HS-5 (cell line): ENCODE results near the gene SUMF2.
"Not testable (repeated sequence)": the region's sequence is repeated elsewhere in the genome, so short reads cannot be mapped to it uniquely, and the experiment has no call there.

Experiments used
- DNase-seq: peaks from one replicate; pipeline ENCODE4 v3.0.0-alpha.2; 2012; ENCODE audit warnings: low read depth

Gene SUMF2

DNA sequence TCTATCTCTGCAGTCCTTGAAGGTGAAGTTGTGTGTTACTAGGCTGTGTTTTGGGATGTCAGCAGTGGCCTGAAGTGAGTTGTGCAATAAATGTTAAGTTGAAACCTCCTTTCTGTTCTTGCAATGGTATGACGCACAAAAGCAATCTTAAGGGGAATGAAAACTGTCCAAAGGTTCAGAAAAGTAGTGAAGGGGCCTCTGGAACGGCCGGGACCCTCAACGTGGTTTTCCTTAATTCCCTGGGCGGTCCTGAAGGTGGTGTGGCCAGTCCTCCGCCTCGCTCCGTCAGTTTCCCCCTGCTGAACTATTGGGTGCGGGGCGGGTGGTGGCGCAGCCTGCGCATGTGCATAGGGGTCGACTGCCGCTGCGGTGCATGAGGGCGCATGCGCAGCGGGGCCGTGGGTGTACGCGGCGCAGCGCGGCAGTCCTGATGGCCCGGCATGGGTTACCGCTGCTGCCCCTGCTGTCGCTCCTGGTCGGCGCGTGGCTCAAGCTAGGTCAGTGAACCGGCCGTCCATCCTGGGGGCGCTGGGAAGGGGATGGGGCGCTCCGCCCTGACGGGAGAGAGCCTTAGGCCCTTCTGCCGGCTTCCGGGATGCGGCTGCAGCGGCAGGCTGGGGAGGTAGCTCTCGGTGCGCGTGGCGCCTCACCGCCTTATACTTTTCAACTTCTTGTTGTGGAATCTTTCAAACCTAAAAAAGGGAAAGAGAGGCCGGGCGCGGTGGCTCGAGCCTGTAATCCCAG is at the start of gene SUMF2:
Gene SUMF2, plus strand, starts transcription at position 405 of the 744 bp plus-strand sequence. Its CDS starts 26 bp downstream, at position 431.
- DNase-seq: no peak

DNA sequence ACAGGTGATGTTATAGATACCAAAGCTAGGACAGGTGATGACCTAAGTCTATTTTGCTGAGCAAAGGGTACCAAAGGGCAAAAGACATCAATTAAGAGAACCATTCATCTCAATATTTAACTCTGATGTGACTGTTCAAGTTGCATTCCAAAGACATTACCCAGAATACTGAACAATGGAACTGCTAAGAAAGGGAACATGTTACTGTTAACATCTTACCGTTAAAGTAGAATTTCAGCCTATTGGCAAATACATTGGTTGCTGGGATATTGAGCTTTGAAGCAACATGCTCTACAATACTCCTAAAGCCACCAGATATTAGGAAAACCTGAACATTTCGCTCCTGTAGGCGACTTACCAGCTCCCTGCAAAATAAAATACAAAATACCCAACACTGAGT is 47.1 kb upstream of the SUMF2 start:
- DNase-seq: not testable (repeated sequence)

DNA sequence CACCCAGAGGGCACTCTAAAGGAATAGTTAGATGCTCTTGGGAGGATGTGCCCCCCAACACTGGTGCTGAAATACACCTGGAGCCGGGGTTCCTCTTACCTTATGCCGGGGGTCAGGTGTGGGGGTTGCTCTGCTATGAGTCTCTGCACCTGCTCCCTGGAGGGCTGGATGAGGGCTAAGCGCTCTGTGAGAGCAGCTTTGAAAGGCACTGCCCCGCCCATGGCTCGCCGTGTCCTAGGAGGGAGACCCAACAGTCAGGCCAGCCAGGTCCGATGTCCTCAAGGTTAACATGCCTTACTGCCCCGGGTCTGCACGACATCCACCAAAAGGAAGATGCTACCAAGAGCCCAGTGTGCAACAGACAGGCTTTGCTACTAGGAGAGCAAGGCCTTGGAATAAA is 44.6 kb upstream of the SUMF2 start:
- no peak for DNase-seq

DNA sequence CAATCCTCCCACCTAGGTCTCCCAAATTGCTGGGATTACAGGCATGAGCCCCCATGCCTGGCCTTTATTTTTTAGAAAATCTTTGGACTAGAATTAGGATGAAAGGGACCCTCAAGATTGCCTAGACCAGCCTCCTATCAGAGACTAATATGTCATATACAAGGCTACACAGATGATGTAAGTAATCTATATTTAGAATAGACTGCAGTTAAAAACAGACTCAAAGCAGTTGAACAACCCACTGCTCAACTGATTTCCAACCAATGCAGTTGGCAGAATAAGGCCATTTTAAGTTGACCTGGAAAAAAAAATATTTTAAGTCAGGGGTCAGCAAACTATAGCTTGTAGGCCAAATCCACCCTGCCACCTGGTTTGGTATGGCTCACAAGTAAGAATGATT is 40.6 kb upstream of the SUMF2 start:
- no peak for DNase-seq

DNA sequence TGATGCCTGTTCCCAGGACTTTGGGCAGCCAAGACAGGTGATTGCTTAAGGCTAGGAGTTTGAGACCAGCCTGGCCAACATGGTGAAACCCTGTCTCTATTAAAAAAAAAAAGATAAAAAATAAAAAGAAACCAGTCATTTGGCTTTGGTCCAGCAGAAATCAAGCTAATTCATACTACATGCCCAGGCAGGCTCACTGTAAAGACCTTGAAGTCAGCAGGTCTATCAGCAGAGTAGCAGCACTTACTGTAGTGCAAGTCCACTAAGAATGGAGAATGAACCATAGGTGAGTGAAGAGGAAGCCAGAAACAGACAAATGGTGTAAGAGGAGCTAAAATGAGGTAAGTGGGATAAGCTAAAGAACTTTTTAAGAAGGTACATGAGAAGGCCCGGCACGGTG is 37.5 kb upstream of the SUMF2 start:
- no peak for DNase-seq

DNA sequence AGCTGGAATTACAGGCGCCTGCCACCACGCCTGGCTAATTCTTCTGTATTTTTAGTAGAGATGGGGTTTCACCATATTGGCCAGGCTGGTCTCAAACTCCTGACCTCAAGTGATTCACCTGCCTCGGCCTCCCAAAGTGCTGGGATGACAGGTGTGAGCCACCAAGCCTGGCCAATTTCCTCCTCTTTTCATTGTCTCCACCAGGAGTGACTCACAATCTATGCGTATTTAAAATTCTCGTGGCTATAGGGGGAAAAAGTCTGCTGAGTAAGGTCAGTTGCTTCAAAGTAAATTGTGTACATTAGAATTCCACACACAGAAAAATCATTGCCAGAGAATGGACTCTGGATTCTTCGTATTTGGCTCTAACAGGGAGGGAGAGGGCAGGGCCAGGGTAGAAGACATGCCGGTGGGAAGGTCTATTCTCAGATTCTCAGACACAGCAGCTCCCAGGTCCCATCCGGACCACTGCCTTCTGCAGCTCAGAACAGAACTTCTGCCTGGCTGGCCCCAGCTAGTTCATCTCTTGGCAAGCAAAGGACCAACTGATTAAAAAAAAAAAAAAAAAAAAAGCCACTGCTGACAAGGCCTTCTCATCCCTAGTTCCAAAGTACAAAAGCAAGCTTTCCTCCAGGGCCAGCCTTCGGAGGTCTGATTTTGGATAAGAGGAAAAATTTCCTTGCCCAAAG is 35.0 kb upstream of the SUMF2 start:
- peak; percentile 24 for DNase-seq

DNA sequence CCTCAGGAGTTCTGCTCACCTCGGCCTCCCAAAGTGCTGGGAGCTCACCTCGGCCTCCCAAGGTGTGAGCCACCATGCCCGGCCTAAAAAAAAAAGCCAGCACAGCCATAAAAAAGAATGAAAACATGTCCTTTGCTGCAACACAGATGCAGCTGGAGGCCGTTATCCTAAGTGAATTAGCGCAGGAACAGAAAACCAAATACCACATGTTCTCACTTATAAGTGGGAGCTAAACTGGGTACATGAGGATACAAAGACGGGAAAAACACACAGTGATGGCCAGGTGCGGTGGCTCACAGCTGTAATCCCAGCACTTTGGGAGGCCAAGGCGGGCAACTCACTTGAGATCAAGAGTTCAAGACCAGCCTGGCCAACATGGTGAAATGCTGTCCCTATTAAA is 33.7 kb upstream of the SUMF2 start:
- DNase-seq: no peak

DNA sequence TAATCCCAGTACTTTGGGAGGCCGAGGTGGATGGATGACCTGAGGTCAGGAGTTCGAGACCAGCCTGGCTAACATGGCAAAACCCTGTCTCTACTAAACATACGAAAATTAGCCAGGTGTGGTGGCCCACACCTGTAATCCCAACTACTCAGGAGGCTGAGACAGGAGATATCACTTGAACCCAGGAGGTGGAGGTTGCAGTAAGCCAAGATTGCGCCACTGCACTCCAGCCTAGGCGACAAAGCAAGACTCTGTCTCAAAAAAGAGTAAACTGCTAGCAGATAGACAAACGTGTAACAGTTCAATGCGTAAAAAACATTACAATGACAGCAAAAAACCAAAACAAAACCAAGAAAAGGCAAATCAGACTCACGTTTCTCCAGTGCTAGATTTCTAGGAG is 32.5 kb upstream of the SUMF2 start:
- not testable (repeated sequence) for DNase-seq

DNA sequence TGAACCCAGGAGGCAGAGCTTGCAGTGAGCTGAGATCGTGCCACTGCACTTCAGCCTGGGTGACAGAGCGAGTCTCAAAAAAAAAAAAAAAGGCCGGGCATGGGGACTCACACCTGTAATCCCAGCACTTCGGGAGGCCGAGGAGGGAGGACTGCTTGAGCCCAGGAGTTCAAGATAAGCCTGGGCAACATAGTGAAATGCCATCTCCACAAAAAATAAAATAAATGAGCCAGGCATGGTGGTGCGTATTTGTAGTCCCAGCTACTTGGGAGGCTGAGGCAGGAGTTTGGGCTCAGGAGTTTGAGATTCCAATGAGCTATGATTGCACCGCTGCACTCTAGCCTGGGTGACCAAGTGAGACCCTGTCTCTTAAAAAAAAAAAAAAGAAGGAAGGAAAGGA is 31.5 kb upstream of the SUMF2 start:
- not testable (repeated sequence) for DNase-seq

DNA sequence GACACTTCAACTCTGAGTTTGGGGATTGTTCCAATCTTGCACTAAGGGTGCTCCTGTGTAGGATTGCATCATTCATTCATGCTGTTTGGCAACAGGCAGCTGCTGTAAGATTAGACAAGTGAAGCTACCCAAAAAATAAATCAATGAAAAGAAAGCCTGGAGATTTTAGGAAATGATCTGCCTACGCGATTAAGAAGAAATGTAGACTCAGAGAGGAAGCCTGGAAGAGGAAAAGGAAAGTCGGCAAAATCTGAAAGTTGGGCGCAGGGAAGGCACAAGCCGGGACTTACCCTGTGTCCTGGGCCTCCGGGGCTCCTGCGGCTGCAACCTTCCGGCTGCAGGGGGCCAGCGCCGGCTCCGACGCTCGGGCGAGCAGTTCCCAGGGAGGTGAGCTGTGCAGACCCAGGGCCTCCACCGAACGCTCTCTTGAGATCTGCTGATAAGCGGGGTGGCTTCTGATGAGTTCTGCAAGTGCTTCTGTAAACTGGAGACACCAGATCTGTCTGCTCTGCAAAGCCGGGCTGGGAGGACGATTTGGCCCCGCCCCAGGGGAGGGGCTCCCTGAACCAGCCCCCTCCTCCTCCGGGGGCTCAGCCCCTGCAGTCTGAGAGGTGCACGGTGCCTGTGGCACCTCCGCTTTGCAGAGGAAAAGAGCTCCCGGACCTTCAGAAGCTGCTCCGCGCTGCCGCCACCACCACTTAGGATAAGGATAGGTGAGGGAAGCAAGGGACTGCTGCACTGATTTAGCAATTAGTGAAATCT is 30.2 kb upstream of the SUMF2 start:
- peak; percentile 54 for DNase-seq

DNA sequence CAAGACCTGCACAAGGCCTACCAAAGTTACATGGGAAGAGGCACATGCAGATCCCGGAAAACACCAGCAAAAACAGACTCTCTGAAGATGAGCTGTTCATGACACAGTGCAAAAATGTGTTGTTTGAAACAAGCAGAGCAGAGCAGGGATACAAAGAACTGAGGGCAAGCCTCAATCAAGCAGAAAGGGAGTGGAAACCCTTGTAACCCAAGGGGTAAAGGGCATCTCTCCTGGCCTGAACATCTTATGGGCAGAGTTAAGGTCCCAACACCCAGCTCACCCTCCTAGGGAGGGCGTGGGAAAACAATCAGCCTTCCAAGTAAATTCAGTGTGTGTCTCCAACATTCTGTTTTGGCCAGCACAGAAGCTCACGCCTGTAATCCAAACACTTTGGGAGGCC is 23.4 kb upstream of the SUMF2 start:
- DNase-seq: no peak

DNA sequence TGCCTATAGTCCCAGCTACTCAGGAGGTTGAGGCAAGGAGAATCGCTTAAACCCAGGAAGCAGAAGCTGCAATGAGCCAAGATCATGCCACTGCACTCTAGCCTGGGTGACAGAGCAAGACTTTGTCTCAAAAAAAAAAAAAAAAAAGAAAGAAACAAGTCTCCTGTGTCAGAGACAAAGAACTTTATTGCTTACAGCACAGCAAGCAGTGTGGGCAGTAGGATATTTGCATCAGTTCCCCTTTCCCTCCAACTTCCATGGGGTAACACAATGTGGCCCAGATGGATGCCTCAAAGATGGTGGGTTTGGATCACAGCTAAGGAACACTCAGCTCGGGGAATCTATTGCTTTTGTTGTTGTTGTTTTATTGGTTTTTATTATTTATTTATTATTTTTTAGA is 18.3 kb upstream of the SUMF2 start:
- not testable (repeated sequence) for DNase-seq

DNA sequence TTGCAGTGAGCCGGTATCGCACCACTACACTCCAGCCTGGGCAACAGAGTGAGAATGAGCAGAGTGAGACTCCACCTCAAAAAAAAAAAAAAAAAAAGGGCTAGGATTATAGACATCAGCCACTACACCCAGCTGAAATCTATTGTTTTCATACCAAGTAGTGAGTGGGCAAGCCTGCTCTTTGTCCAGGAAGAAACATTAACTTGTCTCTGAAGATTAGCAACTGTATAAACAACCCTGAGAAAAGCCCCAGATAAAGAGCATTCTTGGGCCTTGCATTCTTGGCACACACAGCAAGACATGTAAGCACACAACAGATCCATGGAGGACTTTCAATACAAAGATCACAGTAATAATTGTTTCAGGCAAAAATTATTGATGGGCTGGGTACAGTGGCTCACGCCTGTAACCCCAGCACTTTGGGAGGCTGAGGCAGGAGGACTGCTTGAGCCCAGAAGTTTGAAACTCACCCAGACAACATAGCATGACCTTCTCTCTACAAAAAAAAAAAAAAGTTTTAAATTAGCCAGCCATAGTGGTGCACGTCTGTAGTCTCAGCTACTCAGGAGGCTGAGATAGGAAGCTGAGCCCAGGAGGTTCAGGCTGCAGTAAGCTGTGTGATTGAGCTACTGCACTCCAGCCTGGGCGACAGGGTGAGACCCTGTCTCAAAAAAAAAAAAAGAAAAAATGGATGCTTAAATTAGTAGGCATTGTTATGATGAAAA is 17.2 kb upstream of the SUMF2 start:
- DNase-seq: no peak

DNA sequence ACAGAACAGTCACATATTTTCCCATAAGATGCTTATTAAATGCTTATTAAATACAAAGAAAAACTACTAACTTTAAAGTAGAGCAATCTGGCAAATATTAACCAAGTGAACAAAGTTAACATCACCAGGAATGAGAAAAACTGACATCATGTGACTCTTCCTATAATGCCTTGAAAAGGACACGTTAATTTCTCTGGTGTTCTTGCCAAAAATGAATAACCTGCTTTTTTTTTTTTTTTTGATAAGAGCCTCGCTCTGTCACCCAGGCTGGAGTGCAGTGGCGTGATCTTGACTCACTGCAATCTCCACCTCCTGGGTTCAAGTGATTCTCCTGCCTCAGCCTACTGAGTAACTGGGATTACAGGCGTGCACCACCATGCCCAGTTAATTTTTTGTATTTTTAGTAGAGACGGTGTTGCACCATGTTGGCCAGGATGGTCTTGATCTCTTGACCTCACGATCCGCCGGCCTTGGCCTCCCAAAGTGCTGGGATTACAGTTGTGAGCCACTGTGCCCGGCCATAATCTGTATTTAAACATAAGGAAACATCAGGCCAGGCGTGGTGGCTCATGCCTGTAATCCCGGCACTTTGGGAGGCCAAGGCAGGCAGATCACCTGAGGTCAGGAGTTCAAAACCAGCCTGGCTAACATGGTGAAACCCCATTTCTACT is 16.5 kb upstream of the SUMF2 start:
- not testable (repeated sequence) for DNase-seq

DNA sequence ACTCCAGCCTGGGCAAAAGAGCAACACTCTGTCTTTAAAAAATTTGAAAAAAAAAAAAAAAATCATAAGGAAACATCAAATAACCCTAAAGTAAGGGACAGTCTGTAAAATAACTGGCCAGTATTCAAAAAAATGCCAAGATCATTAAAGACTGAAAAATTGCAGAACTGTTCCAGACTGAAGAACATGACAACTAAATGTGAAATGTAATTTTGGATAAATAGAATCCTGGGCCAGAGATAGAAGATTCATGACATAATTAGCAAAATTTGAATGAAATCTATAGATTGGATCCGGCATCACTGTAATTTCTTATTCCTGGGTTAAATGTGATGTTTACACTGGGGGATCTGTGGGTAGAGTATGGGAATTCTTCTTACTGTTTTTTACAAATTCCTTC is 15.8 kb upstream of the SUMF2 start:
- DNase-seq: no peak

DNA sequence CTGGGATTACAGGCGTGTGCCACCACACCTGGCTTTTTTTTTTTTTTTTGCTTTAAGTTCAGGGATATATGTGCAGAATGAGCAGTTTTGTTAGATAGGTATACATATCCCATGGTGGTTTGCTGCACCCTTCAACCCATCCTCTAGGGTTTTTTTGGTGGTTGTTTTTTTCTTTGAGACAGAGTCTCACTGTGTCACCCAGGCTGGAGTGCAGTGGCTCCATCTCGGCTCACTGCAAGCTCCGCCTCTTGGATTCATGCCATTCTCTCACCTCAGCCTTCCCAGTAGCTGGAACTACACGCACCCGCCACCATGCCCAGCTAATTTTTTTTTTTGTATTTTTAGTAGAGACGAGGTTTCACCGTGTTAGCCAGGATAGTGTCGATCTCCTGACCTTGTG is 15.3 kb upstream of the SUMF2 start:
- DNase-seq: not testable (repeated sequence)

DNA sequence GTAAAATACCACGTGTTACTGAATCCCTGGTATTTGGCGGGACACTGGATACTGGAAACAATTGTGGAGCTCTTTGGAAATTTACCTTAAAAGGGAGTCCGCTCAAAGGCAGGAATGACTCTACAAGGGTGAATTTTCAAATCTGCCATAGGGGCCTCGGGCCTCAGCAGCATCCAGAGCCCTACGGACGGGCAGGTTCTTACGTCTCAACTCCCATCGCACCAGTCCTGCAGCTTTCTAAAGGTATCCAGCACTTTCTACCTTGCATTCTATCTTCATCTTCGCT is 13.1 kb upstream of the SUMF2 start:
- no peak for DNase-seq

DNA sequence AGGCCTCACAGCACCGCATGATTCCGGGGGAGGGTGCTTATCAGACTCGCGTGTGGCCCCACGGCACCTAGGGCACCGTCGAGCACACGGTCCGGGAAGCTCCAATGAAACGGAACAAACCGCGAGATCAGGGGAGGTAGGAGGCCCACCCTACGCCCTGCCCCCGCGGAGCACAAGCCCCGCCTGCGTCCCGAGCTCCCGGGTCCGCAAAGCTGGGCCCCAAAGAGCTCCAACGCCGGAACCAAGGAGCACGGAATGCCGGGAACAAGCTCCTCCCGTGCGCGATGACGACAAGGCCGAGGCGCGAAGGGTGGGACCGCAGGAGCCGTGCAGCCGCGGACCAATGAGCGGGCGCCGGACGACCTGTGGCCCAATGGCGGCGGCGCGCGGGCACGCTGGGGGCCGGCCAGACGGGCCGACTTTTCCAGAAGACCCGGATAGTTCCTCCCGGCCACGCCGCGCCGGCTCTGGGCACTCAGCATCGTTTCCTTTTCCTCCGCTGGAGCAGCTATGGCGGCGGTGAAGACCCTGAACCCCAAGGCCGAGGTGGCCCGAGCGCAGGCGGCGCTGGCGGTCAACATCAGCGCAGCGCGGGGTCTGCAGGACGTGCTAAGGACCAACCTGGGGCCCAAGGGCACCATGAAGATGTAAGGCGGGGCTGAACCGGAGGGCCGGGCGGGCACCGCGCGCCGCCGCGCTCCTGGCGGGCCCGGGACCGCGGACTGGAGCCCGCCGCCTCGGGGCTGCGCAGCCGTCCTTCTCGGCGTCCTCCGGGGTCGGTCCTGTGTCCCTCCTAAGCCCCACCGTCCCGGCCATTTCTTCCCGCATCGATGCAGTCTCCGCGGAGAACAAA is 12.5 kb upstream of the SUMF2 start, which contains the start of the genes CCT6A and PSPH:
Gene CCT6A, plus strand, starts transcription at position 427 of the 853 bp plus-strand sequence. Its CDS starts 84 bp downstream, at position 511.
Gene PSPH, minus strand, starts transcription at position 106 of the 853 bp plus-strand sequence. CDS start 30,232 bp downstream, outside the sequence.
- DNase-seq: peak; percentile 89

DNA sequence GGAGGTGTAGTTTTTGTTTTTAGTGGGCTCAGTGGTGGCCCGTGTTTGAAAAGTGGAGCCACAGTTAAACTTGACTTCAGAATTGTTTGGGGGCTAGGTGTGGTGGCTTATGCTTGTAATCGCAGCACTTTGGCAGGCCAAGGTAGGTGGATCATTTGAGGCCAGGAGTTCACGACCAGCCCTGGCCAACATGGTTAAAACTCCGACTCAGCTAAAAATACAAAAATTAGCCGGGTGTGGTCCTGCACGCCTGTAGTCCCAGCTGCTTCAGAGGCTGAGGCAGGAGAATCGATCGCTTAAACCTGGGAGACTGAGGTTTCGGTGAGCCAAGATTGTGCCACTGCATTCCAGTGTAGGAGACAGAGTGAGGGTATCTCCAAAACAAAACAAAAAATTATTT is 10.7 kb upstream of the SUMF2 start:
- no peak for DNase-seq

DNA sequence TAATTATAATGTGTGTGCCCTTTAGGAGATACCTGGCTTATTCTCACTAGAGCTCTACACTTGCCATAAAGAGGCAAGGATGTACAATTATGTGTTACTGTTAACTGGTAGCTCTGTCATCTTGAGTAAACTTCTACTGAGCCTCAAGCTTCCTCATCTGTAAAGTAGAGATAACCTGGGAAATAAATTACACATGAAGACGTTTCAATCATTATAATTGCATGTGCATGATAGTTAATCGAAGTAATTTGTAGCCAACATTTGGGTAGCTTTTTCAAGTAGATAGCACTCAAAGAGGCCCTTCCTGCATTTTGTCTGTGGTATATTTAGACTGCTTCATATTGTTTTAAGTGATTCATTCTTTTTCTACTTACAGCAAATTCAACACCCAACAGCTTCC is 10.1 kb upstream of the SUMF2 start:
- DNase-seq: no peak

DNA sequence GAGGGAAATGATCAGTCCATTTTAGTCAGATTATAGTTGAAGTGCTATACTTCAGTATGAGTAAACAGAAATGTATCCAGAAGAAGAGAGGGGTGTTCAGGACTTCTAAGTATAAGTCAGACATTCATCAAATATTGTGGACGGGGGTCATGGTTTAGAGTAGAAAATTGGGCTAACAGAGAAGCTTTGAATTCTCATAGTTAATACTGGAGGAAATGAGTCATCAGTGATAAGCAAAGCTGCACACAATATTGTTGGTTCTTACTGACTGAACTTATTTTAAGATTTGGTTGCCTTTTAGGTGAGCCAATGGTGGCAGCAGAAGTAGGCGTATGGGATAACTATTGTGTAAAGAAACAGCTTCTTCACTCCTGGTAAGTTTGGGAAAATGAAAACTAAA is 1.7 kb upstream of the SUMF2 start:
- DNase-seq: no peak
